ENCODE data around the gene GXYLT1.
"Not testable (repeated sequence)": the region's sequence is repeated elsewhere in the genome, so short reads cannot be mapped to it uniquely, and the experiment has no call there.

GXYLT1 gene

GRCh38 chr12:42143452-42144157 is 1.1 kb downstream of the GXYLT1 start:
- DNase-seq: peak in 1 of 2 donors; percentile 15

- DNase-seq: no peak
Observed at GRCh38 chr12:42141981-42142606, 2.6 kb downstream of the GXYLT1 start.

GRCh38 chr12:42140901-42141300 is 3.8 kb downstream of the GXYLT1 start:
- DNase-seq: no peak

- no peak for DNase-seq
Observed at GRCh38 chr12:42135259-42135814, 9.3 kb downstream of the GXYLT1 start.

- DNase-seq: no peak
Observed at GRCh38 chr12:42130672-42131402, 13.8 kb downstream of the GXYLT1 start.

- DNase-seq: peak; percentile 30 to 54
Observed at GRCh38 chr12:42129595-42130204, 15.0 kb downstream of the GXYLT1 start.

- DNase-seq: no peak
Observed at GRCh38 chr12:42128888-42129287, 15.8 kb downstream of the GXYLT1 start.

- no peak for DNase-seq
Observed at GRCh38 chr12:42128327-42128726, 16.3 kb downstream of the GXYLT1 start.

GRCh38 chr12:42126963-42127362 is 17.7 kb downstream of the GXYLT1 start:
- DNase-seq: no peak

GRCh38 chr12:42125388-42125767 is 19.3 kb downstream of the GXYLT1 start:
- DNase-seq: no peak

GRCh38 chr12:42124764-42125387 is 19.8 kb downstream of the GXYLT1 start:
- no peak for DNase-seq

GRCh38 chr12:42119085-42119633 is 25.5 kb downstream of the GXYLT1 start:
- no peak for DNase-seq

GRCh38 chr12:42118136-42118879 is 26.4 kb downstream of the GXYLT1 start:
- no peak for DNase-seq

- no peak for DNase-seq
Observed at GRCh38 chr12:42109031-42109430, 35.6 kb downstream of the GXYLT1 start.

- DNase-seq: not testable (repeated sequence)
Observed at GRCh38 chr12:42106791-42107190, 37.9 kb downstream of the GXYLT1 start.

GRCh38 chr12:42104784-42105183 is 39.9 kb downstream of the GXYLT1 start:
- no peak for DNase-seq

GRCh38 chr12:42104087-42104486 is 40.6 kb downstream of the GXYLT1 start:
- no peak for DNase-seq

- DNase-seq: no peak
Observed at GRCh38 chr12:42103155-42103554, 41.5 kb downstream of the GXYLT1 start.

- DNase-seq: no peak
Observed at GRCh38 chr12:42102720-42103119, 42.0 kb downstream of the GXYLT1 start.

GRCh38 chr12:42099433-42099832 is 45.2 kb downstream of the GXYLT1 start:
- no peak for DNase-seq

GRCh38 chr12:42097971-42098370 is 46.7 kb downstream of the GXYLT1 start:
- peak in 1 of 2 donors; percentile 80 for DNase-seq

GRCh38 chr12:42094277-42094676 is 50.4 kb downstream of the GXYLT1 start:
- DNase-seq: peak; percentile 29 to 39

All from CD4-positive, alpha-beta T cell treated with Interleukin-4 for 1 hour (primary cell).